GM12801 (cell line): ENCODE measurements around the gene SLC35E4.

Experiments used
- TF ChIP-seq, protein P1 (sequence below): IDR thresholded peaks from one replicate; pipeline ENCODE4 v1.5.1; 2011; ENCODE audit warnings: control low read depth; ENCODE audit not compliant: insufficient read length; ENCODE audit errors: extremely low read depth

The SLC35E4 gene

GRCh38 chr22:30598986-30599385 is 36.6 kb upstream of the SLC35E4 start:
- TF ChIP-seq, protein P1, sequence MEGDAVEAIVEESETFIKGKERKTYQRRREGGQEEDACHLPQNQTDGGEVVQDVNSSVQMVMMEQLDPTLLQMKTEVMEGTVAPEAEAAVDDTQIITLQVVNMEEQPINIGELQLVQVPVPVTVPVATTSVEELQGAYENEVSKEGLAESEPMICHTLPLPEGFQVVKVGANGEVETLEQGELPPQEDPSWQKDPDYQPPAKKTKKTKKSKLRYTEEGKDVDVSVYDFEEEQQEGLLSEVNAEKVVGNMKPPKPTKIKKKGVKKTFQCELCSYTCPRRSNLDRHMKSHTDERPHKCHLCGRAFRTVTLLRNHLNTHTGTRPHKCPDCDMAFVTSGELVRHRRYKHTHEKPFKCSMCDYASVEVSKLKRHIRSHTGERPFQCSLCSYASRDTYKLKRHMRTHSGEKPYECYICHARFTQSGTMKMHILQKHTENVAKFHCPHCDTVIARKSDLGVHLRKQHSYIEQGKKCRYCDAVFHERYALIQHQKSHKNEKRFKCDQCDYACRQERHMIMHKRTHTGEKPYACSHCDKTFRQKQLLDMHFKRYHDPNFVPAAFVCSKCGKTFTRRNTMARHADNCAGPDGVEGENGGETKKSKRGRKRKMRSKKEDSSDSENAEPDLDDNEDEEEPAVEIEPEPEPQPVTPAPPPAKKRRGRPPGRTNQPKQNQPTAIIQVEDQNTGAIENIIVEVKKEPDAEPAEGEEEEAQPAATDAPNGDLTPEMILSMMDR: no peak

- TF ChIP-seq, protein P1: no peak
These were observed 34.7 kb upstream of the SLC35E4 start for GRCh38 chr22:30600921-30601320.

DNA sequence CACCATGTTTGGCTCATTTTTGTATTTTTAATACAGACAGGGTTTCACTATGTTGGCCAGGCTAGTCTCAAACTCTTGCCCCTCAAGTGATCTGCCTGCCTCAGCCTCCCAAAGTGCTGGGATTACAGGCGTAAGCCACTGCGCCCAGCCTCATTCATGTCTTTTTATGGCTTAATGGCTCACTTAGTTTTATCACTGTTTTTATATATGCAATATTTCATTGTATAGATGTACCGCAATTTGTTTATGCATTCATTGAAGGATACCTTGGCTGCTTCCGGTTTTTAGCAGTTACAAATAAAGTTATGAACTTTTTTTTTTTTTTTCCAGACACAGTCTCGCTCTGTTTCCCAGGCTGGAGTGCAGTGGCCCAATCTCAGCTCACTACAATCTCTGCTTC is 34.1 kb upstream of the SLC35E4 start:
- TF ChIP-seq, protein P1: no peak

DNA sequence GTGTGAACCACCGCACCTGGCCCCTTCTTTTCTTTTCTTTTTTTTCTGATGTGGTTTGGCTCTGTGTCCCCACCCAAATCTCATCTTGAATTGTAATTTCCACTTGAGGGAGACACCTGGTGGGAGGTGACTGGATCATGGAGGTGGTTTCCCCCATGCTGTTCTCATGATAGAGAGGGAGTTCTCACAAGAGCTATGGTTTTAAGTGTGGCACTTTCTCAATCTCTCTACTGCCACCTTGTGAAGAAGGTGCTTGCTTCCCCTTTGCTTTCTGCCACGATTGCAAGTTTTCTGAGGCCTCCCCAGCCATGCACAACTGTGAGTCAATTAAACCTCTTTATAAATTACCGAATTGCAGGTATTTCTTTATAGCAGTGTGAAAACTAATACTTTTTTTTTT is 33.5 kb upstream of the SLC35E4 start:
- TF ChIP-seq, protein P1: no peak

DNA sequence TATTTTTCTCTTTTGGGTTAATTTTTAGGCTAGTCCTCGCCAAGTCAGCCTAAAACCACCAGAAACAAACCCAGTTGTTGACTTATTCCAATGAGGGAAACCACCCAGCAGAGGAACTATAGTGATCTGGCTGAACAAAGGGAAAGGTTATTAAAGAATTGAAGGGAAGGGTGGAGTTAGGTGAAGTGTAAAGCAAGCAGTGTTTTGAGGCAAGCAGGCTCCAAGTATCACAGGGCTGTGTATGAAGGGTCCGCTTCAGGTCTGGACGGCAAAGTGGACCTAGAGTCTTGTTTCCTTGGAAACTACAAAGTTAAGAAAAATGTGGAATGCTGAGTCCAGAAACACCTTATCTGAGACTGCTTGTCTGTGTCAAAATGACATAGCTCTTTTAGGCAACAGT is 31.8 kb upstream of the SLC35E4 start:
- TF ChIP-seq, protein P1: no peak

- TF ChIP-seq, protein P1: no peak
These were observed 30.9 kb upstream of the SLC35E4 start for GRCh38 chr22:30604723-30605122.

DNA sequence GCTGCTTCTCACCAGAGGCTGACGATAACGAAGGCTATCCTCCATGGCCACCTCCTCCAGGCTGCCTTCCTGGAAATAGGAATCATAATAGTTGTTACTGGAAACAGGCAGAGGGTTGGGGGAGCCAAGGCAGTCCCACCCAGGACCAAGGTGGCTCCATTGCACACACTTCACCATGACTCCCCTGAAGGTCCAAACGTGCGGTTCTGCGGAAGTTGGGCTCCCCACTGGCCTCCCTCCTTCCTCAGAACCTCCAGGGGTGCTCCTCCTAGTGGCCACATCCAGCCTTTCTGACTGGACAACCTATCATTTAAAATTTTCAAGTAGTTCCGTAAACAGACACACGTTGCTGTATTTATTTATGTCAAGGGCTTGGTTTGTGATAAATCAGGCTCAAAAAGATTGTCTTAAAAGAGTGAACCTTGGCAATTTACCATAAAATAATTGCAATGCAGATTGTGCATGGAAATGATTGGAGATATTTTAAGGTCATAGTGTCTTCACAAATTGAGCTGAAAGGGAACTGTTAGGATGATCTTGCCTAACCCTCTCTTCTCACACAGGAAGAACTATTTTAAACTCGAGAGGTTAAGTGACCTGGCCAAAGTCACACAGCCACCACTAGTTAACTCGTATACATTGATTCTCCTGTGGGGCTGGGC is 30.0 kb upstream of the SLC35E4 start:
- TF ChIP-seq, protein P1: no peak
